Mesenchymal stem cell (in vitro differentiated cells and primary cell): ENCODE measurements around the gene TANC1.

ENCODE experiments used
- DNase-seq: peaks from one replicate; pipeline ENCODE4 v3.0.0-alpha.2; 2013
- H2AFZ ChIP-seq: one replicate; pipeline ENCODE4 v1.6.1; 2013; ENCODE audit warnings: low read depth, mild to moderate bottlenecking, control low read depth, inconsistent platforms, low read length, moderate library complexity
- H2AK5ac ChIP-seq: 2 replicates; pipeline ENCODE4 v1.6.1; 2013; ENCODE audit warnings: low read length, moderate library complexity, mild to moderate bottlenecking, inconsistent platforms; ENCODE audit not compliant: severe bottlenecking
- H2BK120ac ChIP-seq: one replicate; pipeline ENCODE4 v1.6.1; 2013; ENCODE audit warnings: low read depth, mild to moderate bottlenecking, inconsistent platforms, low read length, moderate library complexity
- H2BK12ac ChIP-seq, 2 experiments: one replicate each; pipeline ENCODE4 v1.6.1; 2013; ENCODE audit warnings: inconsistent platforms in 2 of 2, low read length in 2 of 2, mild to moderate bottlenecking in 2 of 2, moderate library complexity in 2 of 2, control low read depth in 1 of 2
- H2BK15ac ChIP-seq: one replicate; pipeline ENCODE4 v1.6.1; 2013; ENCODE audit warnings: mild to moderate bottlenecking, low read depth, inconsistent platforms; ENCODE audit not compliant: poor library complexity, severe bottlenecking
- H2BK5ac ChIP-seq: 2 replicates; pipeline ENCODE4 v1.6.1; 2013; ENCODE audit warnings: low read depth, mild to moderate bottlenecking, low read length, control low read depth, inconsistent platforms; ENCODE audit not compliant: poor library complexity, severe bottlenecking
- H3K14ac ChIP-seq, 2 experiments: one replicate each; pipeline ENCODE4 v1.6.1; 2013; ENCODE audit warnings: inconsistent platforms in 2 of 2, low read length in 2 of 2, control low read depth in 1 of 2, mild to moderate bottlenecking in 1 of 2, moderate library complexity in 1 of 2
- H3K18ac ChIP-seq, 2 experiments: one replicate each; pipeline ENCODE4 v1.6.1; 2013; ENCODE audit warnings: inconsistent platforms in 2 of 2, low read length in 2 of 2, control low read depth in 1 of 2, low read depth in 1 of 2, mild to moderate bottlenecking in 1 of 2
- H3K23ac ChIP-seq, 2 experiments: one replicate each; pipeline ENCODE4 v1.6.1; 2013; ENCODE audit warnings: inconsistent platforms in 2 of 2, low read length in 2 of 2, mild to moderate bottlenecking in 2 of 2, moderate library complexity in 2 of 2, control low read depth in 1 of 2
- H3K27ac ChIP-seq: 2 replicates; pipeline ENCODE4 v1.5.1; 2013; ENCODE audit warnings: mild to moderate bottlenecking, moderate library complexity, low read length, control low read depth, inconsistent platforms; ENCODE audit not compliant: poor library complexity, severe bottlenecking
- H3K27me3 ChIP-seq, 2 experiments: 2 replicates each; pipeline versions ENCODE4 v1.6.1 to v1.7.0; 2013; ENCODE audit warnings: low read length in 2 of 2, mild to moderate bottlenecking in 2 of 2, moderate library complexity in 2 of 2, control low read depth in 1 of 2, inconsistent platforms in 1 of 2; ENCODE audit not compliant: control insufficient read depth in 1 of 2, insufficient read depth in 1 of 2
- H3K36me3 ChIP-seq, 2 experiments: 2 replicates each; pipeline versions ENCODE4 v1.6.1 to v1.7.0; 2013; ENCODE audit warnings: low read length in 2 of 2, control low read depth in 1 of 2, inconsistent platforms in 1 of 2, low read depth in 1 of 2, mild to moderate bottlenecking in 1 of 2; ENCODE audit not compliant: insufficient read depth in 2 of 2, control insufficient read depth in 1 of 2
- H3K4ac ChIP-seq, 2 experiments: one replicate each; pipeline ENCODE4 v1.6.1; 2013; ENCODE audit warnings: inconsistent platforms in 2 of 2, low read length in 2 of 2, mild to moderate bottlenecking in 2 of 2, moderate library complexity in 2 of 2, control low read depth in 1 of 2, low read depth in 1 of 2
- H3K4me1 ChIP-seq: 2 replicates; pipeline ENCODE4 v1.6.1; 2013; ENCODE audit warnings: low read depth, low read length, control low read depth; ENCODE audit not compliant: control insufficient read depth, insufficient read depth
- H3K4me2 ChIP-seq: 2 replicates; pipeline ENCODE4 v1.6.1; 2013; ENCODE audit warnings: low read length, mild to moderate bottlenecking, inconsistent platforms; ENCODE audit not compliant: poor library complexity, severe bottlenecking
- H3K4me3 ChIP-seq, 2 experiments: 2 replicates each; pipeline versions ENCODE4 v1.5.1 to v1.7.0; 2013; ENCODE audit warnings: low read length in 2 of 2, mild to moderate bottlenecking in 2 of 2, control low read depth in 1 of 2, low read depth in 1 of 2; ENCODE audit not compliant: insufficient read depth in 1 of 2
- H3K79me1 ChIP-seq: replicated peaks from 2 replicates; pipeline ENCODE4 v1.6.1; 2013; ENCODE audit warnings: mild to moderate bottlenecking, control low read depth, low read length, inconsistent platforms; ENCODE audit not compliant: poor library complexity, severe bottlenecking
- H3K9ac ChIP-seq: 2 replicates; pipeline ENCODE4 v1.7.0; 2013; ENCODE audit warnings: mild to moderate bottlenecking, low read length, moderate library complexity
- H3K9me3 ChIP-seq: 2 replicates; pipeline ENCODE4 v1.7.0; 2013; ENCODE audit warnings: mild to moderate bottlenecking, low read length; ENCODE audit not compliant: control insufficient read depth
- H4K8ac ChIP-seq: one replicate; pipeline ENCODE4 v1.6.1; 2013; ENCODE audit warnings: inconsistent platforms, mild to moderate bottlenecking, low read length, moderate library complexity
- H4K91ac ChIP-seq: one replicate; pipeline ENCODE4 v1.6.1; 2013; ENCODE audit warnings: mild to moderate bottlenecking, low read length, inconsistent platforms
- WGBS: methylation state at CpG from one replicate; pipeline ENCODE4 v1.1.7; 2013; ENCODE audit warnings: mixed read lengths; 5-methylcytosine and 5-hydroxymethylcytosine counted together

Gene TANC1

GRCh38 chr2:159246325-159246988 lies 278.0 kb downstream of the TANC1 start:
- no peak overlapping the region for H4K91ac ChIP-seq
- H3K18ac ChIP-seq: no peak overlapping the region
- peaks cover 1% of the 10 kb centered on the region for H3K4me1 ChIP-seq
- H2BK12ac ChIP-seq: no peak overlapping the region
- H3K79me1 ChIP-seq: peaks cover 3% of the 10 kb centered on the region
- no peak overlapping the region for H3K9ac ChIP-seq
- no peak overlapping the region for H4K8ac ChIP-seq
- peaks cover 9% of the 10 kb centered on the region for H3K9me3 ChIP-seq
- H3K23ac ChIP-seq: no peak overlapping the region
- peaks cover 0 to 13% of the 10 kb centered on the region in 2 experiments for H3K36me3 ChIP-seq
- H2BK120ac ChIP-seq: no peak overlapping the region
- WGBS: 98% methylated on average over 5 of the region's 7 CpGs
- H3K4ac ChIP-seq: no peak overlapping the region
- DNase-seq: no peak
- H3K14ac ChIP-seq: no peak overlapping the region
- H2BK5ac ChIP-seq: no peak overlapping the region
- H3K27me3 ChIP-seq: no peaks in the 10 kb centered on the region
- no peak overlapping the region for H2AFZ ChIP-seq
- H3K4me2 ChIP-seq: no peak overlapping the region
- no peak overlapping the region for H3K27ac ChIP-seq
- no peak overlapping the region for H3K4me3 ChIP-seq
- H2AK5ac ChIP-seq: no peak overlapping the region
- H2BK15ac ChIP-seq: no peak overlapping the region

GRCh38 chr2:159249990-159250715 lies 281.7 kb downstream of the TANC1 start:
- Histone ChIP-seq H2BK15ac (no peak overlapping the region), H3K27ac (peak overlapping the region; percentile 39), H3K4ac (no peak overlapping the region), H2AFZ (no peak overlapping the region), H2BK120ac (no peak overlapping the region), H3K14ac (no peak overlapping the region), H3K27me3 (no peaks in the 10 kb centered on the region), H2BK5ac (no peak overlapping the region), H3K4me2 (no peak overlapping the region), H2BK12ac (no peak overlapping the region), H2AK5ac (no peak overlapping the region), H4K8ac (no peak overlapping the region), H3K9ac (peak overlapping the region; percentile 83), H4K91ac (no peak overlapping the region), H3K4me1 (peaks cover 1% of the 10 kb centered on the region), H3K4me3 (no peak overlapping the region), H3K23ac (no peak overlapping the region), H3K18ac (no peak overlapping the region), H3K79me1 (peaks cover 2% of the 10 kb centered on the region), H3K36me3 (peaks cover 2 to 7% of the 10 kb centered on the region in 2 experiments), H3K9me3 (peaks cover 9% of the 10 kb centered on the region)
- 75% methylated on average over 7 of the region's 7 CpGs for WGBS
- DNase-seq: peak; percentile 72

- Histone ChIP-seq H4K8ac (no peak overlapping the region), H3K4ac (no peak overlapping the region), H4K91ac (no peak overlapping the region), H3K9ac (no peak overlapping the region), H2BK12ac (no peak overlapping the region), H3K4me3 (no peak overlapping the region), H3K14ac (no peak overlapping the region), H3K36me3 (peaks cover 2 to 12% of the 10 kb centered on the region in 2 experiments), H3K27me3 (no peaks in the 10 kb centered on the region), H2BK5ac (no peak overlapping the region), H2AK5ac (no peak overlapping the region), H3K23ac (no peak overlapping the region), H3K4me2 (no peak overlapping the region), H3K79me1 (peaks cover 2% of the 10 kb centered on the region), H3K27ac (no peak overlapping the region), H3K18ac (no peak overlapping the region), H2BK15ac (no peak overlapping the region), H3K9me3 (peaks cover 6% of the 10 kb centered on the region), H2AFZ (no peak overlapping the region), H3K4me1 (peaks cover 1% of the 10 kb centered on the region), H2BK120ac (no peak overlapping the region)
- DNase-seq: no peak
- 94% methylated on average over 8 of the region's 12 CpGs for WGBS
These were observed 283.1 kb downstream of the TANC1 start for GRCh38 chr2:159251296-159252173.

DNA sequence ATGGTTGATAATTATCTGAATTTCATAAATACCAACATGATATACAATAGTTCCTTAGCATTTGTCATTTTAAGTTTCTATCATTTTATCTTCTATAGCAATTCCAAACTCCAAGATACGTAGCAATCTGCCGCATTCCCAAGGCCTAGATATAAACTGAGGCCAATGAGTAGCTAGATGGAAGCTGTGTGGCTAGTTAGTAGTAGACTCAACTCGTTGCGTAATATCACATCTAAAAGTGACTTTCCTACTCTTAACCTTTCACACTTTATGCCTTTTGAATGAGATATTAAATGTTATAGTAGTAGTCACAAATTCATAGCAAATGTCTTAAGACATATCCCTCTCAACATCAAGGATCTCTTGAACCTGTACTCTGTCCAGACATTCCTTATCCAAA lies 284.5 kb downstream of the TANC1 start:
- Histone ChIP-seq H2AFZ (no peak overlapping the region), H3K9ac (no peak overlapping the region), H2BK12ac (no peak overlapping the region), H2AK5ac (no peak overlapping the region), H3K79me1 (peaks cover 3% of the 10 kb centered on the region), H3K4ac (no peak overlapping the region), H4K8ac (no peak overlapping the region), H4K91ac (no peak overlapping the region), H3K23ac (no peak overlapping the region), H3K27ac (no peak overlapping the region), H3K4me1 (peaks cover 1% of the 10 kb centered on the region), H3K27me3 (no peaks in the 10 kb centered on the region), H3K36me3 (peaks cover 10 to 19% of the 10 kb centered on the region in 2 experiments), H3K14ac (no peak overlapping the region), H2BK5ac (no peak overlapping the region), H2BK15ac (no peak overlapping the region), H3K4me2 (no peak overlapping the region), H2BK120ac (no peak overlapping the region), H3K18ac (no peak overlapping the region), H3K4me3 (no peak overlapping the region), H3K9me3 (no peaks in the 10 kb centered on the region)
- WGBS: no CpG with 5 or more reads among the region's 4 CpGs
- no peak for DNase-seq
